AG10803 (cell line): ENCODE measurements around the gene HASPIN.
A peak's percentile ranks its signal among the peaks of the same experiment; 100 is the strongest.
"Not testable (repeated sequence)": the region's sequence is repeated elsewhere in the genome, so short reads cannot be mapped to it uniquely, and the experiment has no call there.

Experiments used
- DNase-seq: peaks from one replicate; pipeline ENCODE4 v3.0.0; 2010; ENCODE audit warnings: low read depth
- H3K4me3 ChIP-seq: 2 replicates; pipeline ENCODE4 v1.5.1; 2011; ENCODE audit warnings: mild to moderate bottlenecking, low read length, control low read depth
- TF ChIP-seq, protein P1 (sequence below): conservative IDR thresholded peaks from 2 replicates; pipeline ENCODE4 v1.5.1; 2011; ENCODE audit warnings: mild to moderate bottlenecking, low read length, control low read depth, inconsistent platforms

HASPIN gene

DNA sequence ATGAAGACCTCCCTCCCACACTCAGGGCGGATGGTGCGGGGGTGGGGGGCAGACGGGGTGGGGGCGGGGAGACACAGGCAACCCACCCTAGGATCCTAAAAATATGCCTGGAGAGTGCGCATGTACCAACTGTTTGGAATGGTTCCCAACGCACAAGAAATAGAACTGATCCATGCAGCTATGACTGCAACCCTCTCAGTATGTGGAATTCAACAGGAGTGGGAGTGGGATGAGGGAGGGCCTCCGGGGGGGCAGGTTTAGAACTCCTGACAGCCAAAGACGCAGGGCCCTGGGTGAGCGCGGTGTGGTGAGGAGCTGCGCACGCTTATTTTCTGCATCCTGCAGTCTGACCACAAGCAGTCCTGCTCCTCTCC is 26.6 kb upstream of the HASPIN start:
- no peak for DNase-seq
- no peak overlapping the region for H3K4me3 ChIP-seq
- TF ChIP-seq, protein P1, sequence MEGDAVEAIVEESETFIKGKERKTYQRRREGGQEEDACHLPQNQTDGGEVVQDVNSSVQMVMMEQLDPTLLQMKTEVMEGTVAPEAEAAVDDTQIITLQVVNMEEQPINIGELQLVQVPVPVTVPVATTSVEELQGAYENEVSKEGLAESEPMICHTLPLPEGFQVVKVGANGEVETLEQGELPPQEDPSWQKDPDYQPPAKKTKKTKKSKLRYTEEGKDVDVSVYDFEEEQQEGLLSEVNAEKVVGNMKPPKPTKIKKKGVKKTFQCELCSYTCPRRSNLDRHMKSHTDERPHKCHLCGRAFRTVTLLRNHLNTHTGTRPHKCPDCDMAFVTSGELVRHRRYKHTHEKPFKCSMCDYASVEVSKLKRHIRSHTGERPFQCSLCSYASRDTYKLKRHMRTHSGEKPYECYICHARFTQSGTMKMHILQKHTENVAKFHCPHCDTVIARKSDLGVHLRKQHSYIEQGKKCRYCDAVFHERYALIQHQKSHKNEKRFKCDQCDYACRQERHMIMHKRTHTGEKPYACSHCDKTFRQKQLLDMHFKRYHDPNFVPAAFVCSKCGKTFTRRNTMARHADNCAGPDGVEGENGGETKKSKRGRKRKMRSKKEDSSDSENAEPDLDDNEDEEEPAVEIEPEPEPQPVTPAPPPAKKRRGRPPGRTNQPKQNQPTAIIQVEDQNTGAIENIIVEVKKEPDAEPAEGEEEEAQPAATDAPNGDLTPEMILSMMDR = no peak

DNA sequence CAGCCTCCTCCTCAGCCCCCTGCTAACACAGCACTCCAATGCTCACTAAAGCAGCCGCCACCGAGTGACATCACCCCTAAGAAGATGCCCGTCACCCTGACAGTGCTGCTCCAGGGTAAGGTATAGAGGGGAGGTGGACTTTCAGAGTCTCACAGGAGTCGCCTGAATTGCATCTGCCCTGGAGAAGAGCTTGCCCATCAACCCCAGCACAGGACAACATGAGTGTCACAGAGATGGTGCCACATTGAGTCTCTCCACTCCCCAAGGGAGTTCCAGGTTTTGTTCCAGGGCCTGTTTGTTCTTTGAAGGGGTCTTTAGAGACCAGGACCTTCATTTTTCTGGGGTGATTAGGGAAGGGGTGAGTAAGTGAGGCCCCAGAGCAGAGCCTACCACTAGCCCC is 25.6 kb upstream of the HASPIN start:
- no peak for DNase-seq
- no peak overlapping the region for H3K4me3 ChIP-seq
- TF ChIP-seq, protein P1 = no peak

DNA sequence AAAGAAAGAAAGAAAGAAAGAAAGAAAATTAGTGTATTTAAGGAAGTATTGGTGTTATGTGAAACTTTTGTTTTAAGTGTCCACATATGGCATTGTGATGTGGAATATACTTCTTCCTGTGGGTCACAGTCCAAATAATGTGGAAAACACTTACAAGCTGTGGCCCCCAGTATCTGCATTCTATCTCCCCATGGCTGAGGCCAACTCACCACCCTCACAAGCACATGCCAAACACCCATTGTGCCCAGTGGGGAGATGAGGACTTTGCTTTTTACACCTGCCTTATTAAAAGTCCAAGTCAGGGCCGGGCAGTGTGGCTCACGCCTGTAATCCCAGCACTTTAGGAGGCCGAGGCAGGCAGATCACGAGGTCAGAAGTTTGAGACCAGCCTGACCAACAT is 23.8 kb upstream of the HASPIN start:
- TF ChIP-seq, protein P1 = no peak
- no peak overlapping the region for H3K4me3 ChIP-seq
- DNase-seq = no peak

DNA sequence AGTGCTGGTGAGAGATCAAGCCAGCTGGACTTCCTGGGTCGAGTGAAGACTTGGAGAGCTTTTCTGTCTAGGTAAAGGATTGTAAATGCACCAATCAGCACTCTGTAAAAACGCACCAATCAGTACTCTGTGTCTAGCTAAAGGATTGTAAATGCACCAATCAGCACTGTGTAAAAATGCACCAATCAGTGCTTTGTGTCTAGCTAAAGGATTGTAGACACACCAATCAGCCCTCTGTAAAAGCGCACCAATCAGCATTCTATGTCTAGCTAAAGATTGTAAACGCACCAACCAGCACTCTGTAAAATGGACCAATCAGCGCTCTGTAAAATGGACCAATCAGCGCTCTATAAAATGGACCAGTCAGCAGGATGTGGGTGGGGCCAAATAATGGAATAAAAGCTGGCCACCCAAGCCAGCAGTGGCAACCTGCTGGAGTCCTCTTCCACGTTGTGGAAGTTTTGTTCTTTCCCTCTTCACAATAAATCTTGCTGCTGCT is 21.6 kb upstream of the HASPIN start:
- DNase-seq, H3K4me3 ChIP-seq: not testable (repeated sequence)

DNA sequence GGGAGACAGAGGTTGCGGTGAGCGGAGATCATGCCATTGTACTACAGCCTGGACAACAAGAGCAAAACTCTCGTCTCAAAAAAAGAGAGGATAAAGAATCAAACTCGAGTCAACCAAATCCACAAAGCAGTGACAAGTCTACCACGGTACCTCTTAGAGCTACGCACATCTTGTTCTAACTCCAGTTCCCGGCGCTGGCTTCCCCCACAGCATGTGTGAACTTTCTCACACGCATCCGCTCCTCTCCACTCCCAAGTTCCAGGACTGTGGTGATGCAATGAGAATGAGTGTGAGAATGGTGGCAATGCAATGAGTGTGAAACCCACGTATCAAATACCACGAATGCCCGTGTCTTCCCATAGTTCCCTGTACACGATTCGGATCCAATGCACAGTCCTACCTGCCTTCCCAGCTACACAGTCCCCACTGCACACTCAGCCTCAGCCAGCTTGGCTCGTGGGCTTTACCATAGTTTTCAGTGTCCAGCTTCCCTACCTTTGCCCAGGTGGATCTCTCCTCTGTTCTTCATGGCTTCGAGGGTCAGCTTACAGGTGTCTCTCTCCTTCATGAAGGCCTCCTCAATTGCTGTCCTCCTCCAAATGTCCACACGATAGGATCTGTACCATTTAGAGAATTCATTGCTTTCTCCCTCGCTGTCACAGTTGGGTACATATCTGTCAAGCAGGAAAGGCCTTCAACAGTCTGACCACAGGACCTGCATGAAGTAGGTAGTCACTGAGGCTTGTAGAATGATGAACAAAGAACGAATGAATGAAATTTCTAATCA is 18.6 kb upstream of the HASPIN start:
- no peak for DNase-seq
- no peak overlapping the region for H3K4me3 ChIP-seq
- TF ChIP-seq, protein P1 = no peak

DNA sequence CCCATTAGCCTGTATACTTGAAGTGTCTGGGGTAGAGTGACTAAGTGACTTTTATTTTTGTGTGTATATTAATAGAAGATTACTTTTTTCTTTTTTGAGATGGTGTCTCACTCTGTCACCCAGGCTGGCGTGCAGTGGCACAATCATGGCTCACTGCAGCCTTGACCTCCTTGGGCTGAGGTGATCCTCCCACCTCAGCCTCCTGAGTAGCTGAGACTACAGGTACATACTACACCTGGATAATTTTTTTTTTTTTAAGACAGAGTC is 18.1 kb upstream of the HASPIN start:
- H3K4me3 ChIP-seq, DNase-seq: not testable (repeated sequence)

DNA sequence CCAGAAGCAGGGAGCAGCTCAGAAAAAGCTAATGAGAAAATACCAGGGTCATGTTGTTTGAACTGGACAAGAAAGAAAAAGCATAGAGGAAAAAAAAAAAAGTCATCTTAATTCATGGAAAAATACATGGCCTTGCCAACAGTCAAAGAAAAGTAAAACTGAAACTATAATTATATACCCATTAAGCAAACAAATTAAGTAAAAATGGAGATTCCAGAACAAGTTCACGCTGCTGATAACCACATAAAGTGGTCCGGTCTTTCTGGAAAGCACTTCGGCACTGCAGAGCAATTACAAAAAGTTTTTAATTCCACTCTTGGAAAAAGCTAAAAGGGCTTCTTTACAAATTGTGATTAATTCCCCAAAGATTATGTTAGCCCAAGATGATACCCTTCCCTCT is 15.3 kb upstream of the HASPIN start:
- no peak for DNase-seq
- H3K4me3 ChIP-seq = no peak overlapping the region
- TF ChIP-seq, protein P1 = no peak

DNA sequence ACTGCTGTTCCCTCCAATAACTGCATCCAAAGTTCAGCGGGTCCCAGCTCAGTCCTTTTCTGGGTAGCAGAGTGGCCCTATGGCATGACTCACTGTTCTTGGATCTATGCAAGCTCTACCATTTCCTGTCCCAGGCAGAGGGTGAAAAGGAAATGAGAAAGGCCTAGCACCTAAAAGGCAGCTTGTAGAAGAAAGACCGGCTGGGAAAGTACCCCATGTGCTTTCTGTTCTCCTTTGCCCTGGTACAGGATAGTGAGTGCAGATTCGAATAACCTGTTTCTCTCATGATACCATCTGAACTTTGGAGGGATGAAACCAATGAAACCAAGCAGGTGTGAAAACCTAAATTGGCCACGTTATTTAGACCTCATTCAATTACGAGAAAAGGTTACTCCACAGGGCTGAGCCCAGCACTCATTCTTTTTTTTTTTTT is 12.7 kb upstream of the HASPIN start:
- no peak overlapping the region for H3K4me3 ChIP-seq
- DNase-seq = peak; percentile 30
- TF ChIP-seq, protein P1 = no peak
